K562 (cell line): ENCODE data around the gene SLC6A6.

Experiments used
- BACH1 ChIP-seq: fragments of 200-800 bp; sonication (Bioruptor generic); IDR thresholded peaks from 2 replicates; pipeline ENCODE4 v1.6.1; 2016; ENCODE audit warnings: missing genetic modification characterization, missing compliant biosample characterization
- E2F6 ChIP-seq, 2 experiments: IDR thresholded peaks; 2 replicates each; pipeline ENCODE4 v1.6.1; 2011; ENCODE audit warnings: borderline replicate concordance in 1 of 2, control low read depth in 1 of 2, low read depth in 1 of 2, low read length in 1 of 2, mild to moderate bottlenecking in 1 of 2, mixed read lengths in 1 of 2, moderate library complexity in 1 of 2; ENCODE audit not compliant: insufficient read depth in 1 of 2, insufficient read length in 1 of 2, poor library complexity in 1 of 2, severe bottlenecking in 1 of 2; ENCODE audit errors: extremely low read depth in 1 of 2
- EP300 ChIP-seq: IDR thresholded peaks from 2 replicates; pipeline ENCODE4 v1.6.1; 2012; ENCODE audit warnings: low read length, improper control_type of control experiment
- MAZ ChIP-seq, 2 experiments: fragments of 450-650 bp in 1 of 2; sonication (generic) in 1 of 2; formaldehyde crosslinking; IDR thresholded peaks in 1 of 2; conservative IDR thresholded peaks in 1 of 2; 2 replicates each; pipeline versions ENCODE4 v1.4.0 to v1.5.0; 2020; ENCODE audit warnings: mild to moderate bottlenecking in 1 of 2, missing genetic modification reagents in 1 of 2
- POLR2A ChIP-seq: fragments of 450-650 bp; conservative IDR thresholded peaks from 2 replicates; pipeline ENCODE4 v1.6.1; 2016
- ZFX ChIP-seq: sonication (generic); formaldehyde crosslinking; IDR thresholded peaks from 2 replicates; pipeline ENCODE4 v1.8.0; 2022; ENCODE audit warnings: mild to moderate bottlenecking, missing genetic modification reagents, moderate library complexity
- ZNF354B ChIP-seq: fragments of 250-450 bp; sonication (Bioruptor Pico); IDR thresholded peaks from 2 replicates; pipeline ENCODE4 v1.4.0; 2020
- ZSCAN32 ChIP-seq: fragments of 450-650 bp; formaldehyde crosslinking; IDR thresholded peaks from 2 replicates; pipeline ENCODE4 v1.4.0; 2020; ENCODE audit warnings: mild to moderate bottlenecking, moderate library complexity
- TF ChIP-seq, protein P1 (sequence below), 2 experiments: fragments of 450-650 bp; formaldehyde crosslinking in 1 of 2; IDR thresholded peaks; 2 replicates each; pipeline versions ENCODE4 v1.4.0 to v1.6.1; 2014 to 2020; ENCODE audit warnings: mild to moderate bottlenecking in 2 of 2, borderline replicate concordance in 1 of 2, low read depth in 1 of 2

GRCh38 chr3:14431452-14431916, 29.1 kb downstream of the SLC6A6 start:
- TF ChIP-seq, protein P1, sequence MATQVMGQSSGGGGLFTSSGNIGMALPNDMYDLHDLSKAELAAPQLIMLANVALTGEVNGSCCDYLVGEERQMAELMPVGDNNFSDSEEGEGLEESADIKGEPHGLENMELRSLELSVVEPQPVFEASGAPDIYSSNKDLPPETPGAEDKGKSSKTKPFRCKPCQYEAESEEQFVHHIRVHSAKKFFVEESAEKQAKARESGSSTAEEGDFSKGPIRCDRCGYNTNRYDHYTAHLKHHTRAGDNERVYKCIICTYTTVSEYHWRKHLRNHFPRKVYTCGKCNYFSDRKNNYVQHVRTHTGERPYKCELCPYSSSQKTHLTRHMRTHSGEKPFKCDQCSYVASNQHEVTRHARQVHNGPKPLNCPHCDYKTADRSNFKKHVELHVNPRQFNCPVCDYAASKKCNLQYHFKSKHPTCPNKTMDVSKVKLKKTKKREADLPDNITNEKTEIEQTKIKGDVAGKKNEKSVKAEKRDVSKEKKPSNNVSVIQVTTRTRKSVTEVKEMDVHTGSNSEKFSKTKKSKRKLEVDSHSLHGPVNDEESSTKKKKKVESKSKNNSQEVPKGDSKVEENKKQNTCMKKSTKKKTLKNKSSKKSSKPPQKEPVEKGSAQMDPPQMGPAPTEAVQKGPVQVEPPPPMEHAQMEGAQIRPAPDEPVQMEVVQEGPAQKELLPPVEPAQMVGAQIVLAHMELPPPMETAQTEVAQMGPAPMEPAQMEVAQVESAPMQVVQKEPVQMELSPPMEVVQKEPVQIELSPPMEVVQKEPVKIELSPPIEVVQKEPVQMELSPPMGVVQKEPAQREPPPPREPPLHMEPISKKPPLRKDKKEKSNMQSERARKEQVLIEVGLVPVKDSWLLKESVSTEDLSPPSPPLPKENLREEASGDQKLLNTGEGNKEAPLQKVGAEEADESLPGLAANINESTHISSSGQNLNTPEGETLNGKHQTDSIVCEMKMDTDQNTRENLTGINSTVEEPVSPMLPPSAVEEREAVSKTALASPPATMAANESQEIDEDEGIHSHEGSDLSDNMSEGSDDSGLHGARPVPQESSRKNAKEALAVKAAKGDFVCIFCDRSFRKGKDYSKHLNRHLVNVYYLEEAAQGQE (IDR thresholded peaks at IDR 0.05; ENCODE audit: borderline replicate concordance) = peak; percentile 15; the same call in 1 of the 2 replicates
- TF ChIP-seq, protein P1 (CRISPR knock-in tag; IDR thresholded peaks at IDR 0.05; ENCODE audit: low read depth) = no peak
- no peak for TF ChIP-seq ZNF354B (CRISPR knock-in tag)
- TF ChIP-seq BACH1 (tag) = no peak
- no peak for TF ChIP-seq MAZ (CRISPR knock-in tag; conservative IDR thresholded peaks at IDR 0.05 in 1 of 2, IDR thresholded peaks at IDR 0.05 in 1 of 2)
- TF ChIP-seq ZFX (CRISPR knock-in tag) = no peak
- no peak for TF ChIP-seq POLR2A
- no peak for TF ChIP-seq ZSCAN32
- no peak for TF ChIP-seq EP300
- peak in 1 of 2 experiments; percentile 1 for TF ChIP-seq E2F6 (IDR thresholded peaks at IDR 0.05; ENCODE audit: borderline replicate concordance in 1 of 2, extremely low read depth in 1 of 2, insufficient read depth in 1 of 2, insufficient read length in 1 of 2, low read depth in 1 of 2, low read length in 1 of 2, poor library complexity in 1 of 2, severe bottlenecking in 1 of 2)
